CD4-positive, CD25-positive, alpha-beta regulatory T cell (primary cell): Measurements from ENCODE around the gene NAPB. TPM values are rescaled to one million over a fixed set of nuclear protein-coding genes. Genes with fewer than 3 reads are reported as not detected.
"Not testable (repeated sequence)": the region's sequence is repeated elsewhere in the genome, so short reads cannot be mapped to it uniquely, and the experiment has no call there.

Source experiments
- ATAC-seq, 2 donors: fragments of 150-1000 bp; cut with Tn5 transposase; one replicate each; pipeline ENCODE4 v1.10.0; 2021; ENCODE audit warnings: low read depth in 2 of 2, moderate number of reproducible peaks in 2 of 2, moderate library complexity in 1 of 2
- DNase-seq, 3 donors: peaks; one replicate each; pipeline versions ENCODE4 v3.0.0 to v3.0.0-alpha.2; 2012 to 2022; ENCODE audit warnings: mixed read lengths in 1 of 3
- H3K27ac ChIP-seq: one replicate; pipeline ENCODE4 v1.7.0; 2013; ENCODE audit warnings: mild to moderate bottlenecking, low read length; ENCODE audit not compliant: insufficient read depth, poor library complexity, severe bottlenecking
- H3K27me3 ChIP-seq: one replicate; pipeline ENCODE4 v1.7.0; 2013; ENCODE audit warnings: low read length; ENCODE audit not compliant: control insufficient read depth, insufficient read depth
- H3K36me3 ChIP-seq: one replicate; pipeline ENCODE4 v1.7.0; 2013; ENCODE audit warnings: mild to moderate bottlenecking, low read length, moderate library complexity; ENCODE audit not compliant: control insufficient read depth, insufficient read depth
- H3K4me1 ChIP-seq: 2 replicates; pipeline ENCODE4 v1.7.0; 2013; ENCODE audit warnings: mild to moderate bottlenecking, low read length; ENCODE audit not compliant: insufficient read depth, control insufficient read depth, poor library complexity, severe bottlenecking
- H3K4me3 ChIP-seq: one replicate; pipeline ENCODE4 v1.7.0; 2013; ENCODE audit warnings: low read depth, mild to moderate bottlenecking, low read length, moderate library complexity
- H3K9me3 ChIP-seq, 2 experiments: 1 replicate in 1 of 2; 2 replicates in 1 of 2; pipeline ENCODE4 v1.7.0; 2013; ENCODE audit warnings: low read length in 2 of 2, mild to moderate bottlenecking in 1 of 2, moderate library complexity in 1 of 2; ENCODE audit not compliant: control insufficient read depth in 2 of 2
- H3K27ac Mint-ChIP-seq, 3 donors: one replicate each; pipeline ENCODE4 v1.8.0; 2020 to 2022; ENCODE audit warnings: mild to moderate bottlenecking in 3 of 3, mixed read lengths in 3 of 3, moderate library complexity in 2 of 3
- H3K27me3 Mint-ChIP-seq: one replicate; pipeline ENCODE4 v1.8.0; 2022; ENCODE audit warnings: mild to moderate bottlenecking, mixed read lengths
- H3K36me3 Mint-ChIP-seq: one replicate; pipeline ENCODE4 v1.8.0; 2020; ENCODE audit warnings: mixed read lengths
- H3K4me1 Mint-ChIP-seq, 4 donors: one replicate each; pipeline ENCODE4 v1.8.0; 2020 to 2022; ENCODE audit warnings: mixed read lengths in 4 of 4, mild to moderate bottlenecking in 1 of 4
- H3K4me3 Mint-ChIP-seq, 4 donors: one replicate each; pipeline ENCODE4 v1.8.0; 2020 to 2022; ENCODE audit warnings: mild to moderate bottlenecking in 4 of 4, mixed read lengths in 4 of 4, moderate library complexity in 3 of 4
- H3K9me3 Mint-ChIP-seq, 7 donors: one replicate each; pipeline ENCODE4 v1.8.0; 2020 to 2022; ENCODE audit warnings: mixed read lengths in 7 of 7, mild to moderate bottlenecking in 3 of 7, moderate library complexity in 2 of 7
- polyA plus RNA-seq, 4 donors: library from polyadenylated mRNA; unstranded; fragments of 300-500 nt; fragmentation: Illumina TruSeq; gene quantifications; one replicate each; pipeline ENCODE4 v1.2.3, GENCODE V29; 2021
- total RNA-seq: library from RNA; stranded (reverse); gene quantifications from one replicate; pipeline ENCODE4 v1.2.3, GENCODE V29; 2022

The NAPB gene
- total and polyA plus RNA-seq, 5 donors from 2014 or later = 3.6 to 10.6 (median 4.5) TPM

DNA sequence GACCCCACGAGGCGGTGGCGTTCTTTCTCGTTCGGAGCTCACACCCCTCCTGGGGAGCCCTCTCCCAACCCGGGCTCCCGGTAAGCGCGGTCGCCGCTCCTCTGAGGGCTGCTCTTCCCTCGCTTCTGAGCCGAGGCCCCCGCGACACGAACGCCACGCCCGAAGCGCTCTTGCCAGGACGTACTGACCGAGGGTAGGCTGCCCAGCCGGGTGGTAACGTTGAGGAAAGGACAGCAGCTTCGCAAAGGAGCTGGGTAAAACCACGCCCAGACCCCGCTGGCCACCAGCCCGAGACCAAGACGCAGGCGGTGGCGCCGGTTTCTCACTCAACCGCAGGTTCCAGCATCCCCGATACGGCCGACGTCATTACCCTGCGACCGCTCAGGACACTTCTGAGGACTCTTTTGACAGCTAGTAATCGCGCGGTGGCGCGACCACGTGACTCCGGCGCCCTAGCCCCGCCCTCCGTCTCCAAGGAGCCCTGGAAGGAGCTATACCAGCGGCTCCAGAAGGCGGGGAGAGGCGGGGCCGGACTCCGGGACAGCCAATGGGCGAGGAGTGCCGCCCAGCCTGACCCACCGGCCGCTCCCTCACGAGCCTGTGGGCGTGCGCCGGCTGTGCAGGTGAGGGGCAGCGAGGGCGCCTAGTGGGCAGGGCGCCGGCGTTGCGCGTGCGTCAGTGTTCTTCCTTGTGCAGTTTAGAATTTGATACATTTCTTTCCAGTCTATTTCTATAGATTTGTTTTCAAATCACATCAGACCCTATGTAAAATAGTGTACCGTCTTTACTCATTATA lies 63.3 kb downstream of the NAPB start:
- DNase-seq (peak; percentile 99 to 100 (median 99)), ATAC-seq (peak; percentile 77)
- Histone ChIP-seq H3K4me1 (peaks cover 28% of the 10 kb centered on the region), H3K27ac (peak overlapping the region; percentile 94), H3K9me3 (no peaks in the 10 kb centered on the region), H3K36me3 (peaks cover 17% of the 10 kb centered on the region), H3K4me3 (peak overlapping the region; percentile 86), H3K27me3 (no peaks in the 10 kb centered on the region)
- no peaks in the 10 kb centered on the region for H3K9me3 Mint-ChIP-seq
- H3K4me3 Mint-ChIP-seq = peak overlapping the region; percentile 93 to 99 (median 96)
- H3K27me3 Mint-ChIP-seq = peaks cover 7% of the 10 kb centered on the region
- H3K36me3 Mint-ChIP-seq = peaks cover under 1% of the 10 kb centered on the region
- H3K27ac Mint-ChIP-seq = peak overlapping the region; percentile 93 to 99 (median 99)
- peaks cover 9 to 36% (median 23%) of the 10 kb centered on the region in 4 donors for H3K4me1 Mint-ChIP-seq

DNA sequence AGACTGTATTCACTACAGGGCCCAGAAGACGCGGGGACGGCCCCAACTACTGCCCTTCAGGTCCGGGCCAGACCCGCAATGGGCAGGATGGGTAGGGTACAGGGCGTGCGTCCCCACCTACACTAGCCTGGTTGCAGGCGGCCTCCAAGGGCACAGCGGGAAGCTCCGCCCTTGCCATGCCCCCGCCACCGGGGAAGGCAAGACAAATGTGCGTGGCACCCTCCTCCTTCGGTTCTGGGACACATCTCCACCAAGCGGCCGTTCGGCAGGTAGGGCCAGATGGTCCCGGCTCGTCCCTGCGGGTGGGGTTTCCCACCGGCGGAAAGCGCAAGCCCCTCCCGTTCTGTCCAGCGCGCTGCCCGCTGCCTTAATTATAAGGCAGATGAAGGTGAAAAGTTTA lies 65.1 kb downstream of the NAPB start:
- Histone ChIP-seq H3K9me3 (no peaks in the 10 kb centered on the region), H3K27me3 (no peaks in the 10 kb centered on the region), H3K4me1 (peaks cover 34% of the 10 kb centered on the region), H3K4me3 (no peak overlapping the region), H3K27ac (no peak overlapping the region), H3K36me3 (peaks cover 17% of the 10 kb centered on the region)
- Mint-ChIP-seq H3K9me3 (no peaks in the 10 kb centered on the region), H3K4me1 (peaks cover 14 to 42% (median 27%) of the 10 kb centered on the region in 4 donors), H3K27ac (no peak overlapping the region), H3K36me3 (no peaks in the 10 kb centered on the region), H3K4me3 (peak overlapping the region in 2 of 4 donors; percentile 54 to 98), H3K27me3 (no peaks in the 10 kb centered on the region)
- ATAC-seq = no peak
- DNase-seq = no peak

DNA sequence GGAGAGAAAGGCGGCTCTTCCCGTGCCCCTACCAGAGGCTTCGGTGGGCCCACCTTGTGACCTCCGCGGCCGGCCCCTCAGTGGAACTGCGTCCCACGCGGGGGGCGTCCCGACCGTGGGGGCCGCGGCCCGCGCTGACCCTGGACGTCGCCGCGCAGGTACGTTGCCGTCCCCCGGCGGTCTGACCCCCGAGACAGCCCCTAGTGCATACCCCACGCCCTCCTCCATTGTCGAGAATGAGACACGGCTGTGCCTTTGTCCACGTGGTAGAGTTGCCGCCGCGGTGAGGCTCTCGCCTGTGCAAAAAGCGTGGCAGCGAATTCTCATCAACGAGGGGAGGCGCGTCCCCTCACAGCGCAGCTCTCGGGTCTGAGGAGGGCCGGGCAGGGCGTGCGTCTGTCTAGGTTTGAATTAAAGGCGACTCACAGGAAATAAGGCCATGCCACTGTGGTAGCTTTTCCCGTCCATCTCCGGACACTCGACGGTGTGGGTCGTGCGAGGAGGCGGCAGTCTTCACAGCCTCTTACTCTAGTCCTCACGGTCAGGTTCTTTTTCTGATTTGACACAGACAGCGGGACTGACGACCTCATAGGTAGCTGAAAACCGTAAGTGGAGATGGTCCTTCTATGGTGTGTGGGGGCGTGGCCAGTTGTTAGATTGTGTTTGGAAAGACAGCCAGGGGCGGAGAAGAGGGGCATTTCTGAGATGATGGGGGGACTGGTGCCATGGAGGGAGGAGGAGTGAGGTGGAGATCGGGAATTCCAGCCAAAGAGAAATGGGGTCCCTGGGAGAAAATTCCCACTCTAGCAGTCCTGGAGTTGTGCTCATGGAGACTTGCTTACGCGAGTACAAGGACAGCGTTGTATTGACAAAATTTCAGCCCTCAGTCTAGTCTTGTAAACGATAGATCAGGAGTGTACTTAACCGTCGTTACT lies 70.1 kb downstream of the NAPB start:
- Mint-ChIP-seq H3K9me3 (no peaks in the 10 kb centered on the region), H3K27ac (peak overlapping the region; percentile 89 to 100 (median 99)), H3K36me3 (no peaks in the 10 kb centered on the region), H3K4me1 (peaks cover 0 to 40% (median 25%) of the 10 kb centered on the region in 4 donors), H3K27me3 (peaks cover 8% of the 10 kb centered on the region), H3K4me3 (peak overlapping the region; percentile 96 to 100 (median 99))
- H3K4me1 ChIP-seq = peaks cover 32% of the 10 kb centered on the region
- peaks cover 17% of the 10 kb centered on the region for H3K36me3 ChIP-seq
- no peaks in the 10 kb centered on the region for H3K27me3 ChIP-seq
- H3K4me3 ChIP-seq = peak overlapping the region; percentile 81
- ATAC-seq = peak; percentile 25
- no peaks in the 10 kb centered on the region for H3K9me3 ChIP-seq
- peak; percentile 58 to 71 (median 62) for DNase-seq
- peak overlapping the region; percentile 99 for H3K27ac ChIP-seq

DNA sequence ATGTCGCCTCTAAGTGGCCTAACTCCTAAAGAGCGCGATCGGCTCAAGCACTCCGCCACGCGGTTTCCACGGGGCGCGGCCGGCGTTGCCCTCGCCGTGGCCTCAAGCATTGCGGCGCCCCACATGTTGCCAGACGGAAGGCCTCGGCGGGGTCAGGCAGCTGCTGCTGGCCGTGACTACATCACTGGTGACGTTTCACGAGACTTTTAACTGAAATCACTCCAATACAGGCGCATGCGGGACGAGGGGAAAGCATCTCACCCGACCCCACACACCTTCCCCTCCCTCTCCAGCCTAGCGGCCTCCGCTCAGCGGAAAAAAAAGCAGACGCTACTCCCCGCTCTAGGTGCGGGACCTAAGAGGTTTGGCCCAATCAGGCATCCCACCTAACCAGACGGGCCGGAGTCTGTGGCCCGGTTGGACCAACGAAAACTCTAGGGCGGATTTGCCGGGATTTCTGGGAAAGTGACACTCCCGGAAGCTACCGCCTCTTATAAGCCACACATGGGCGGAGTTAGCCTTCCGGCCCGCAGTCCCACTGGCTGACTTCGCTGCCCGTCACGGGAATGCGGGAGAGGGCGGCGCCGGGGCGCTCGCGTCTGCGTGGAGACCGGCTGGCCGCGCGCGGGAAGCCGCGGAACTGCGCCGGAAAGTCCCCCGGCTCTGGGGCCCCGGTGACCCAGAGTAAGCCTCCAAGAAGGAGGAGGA lies 70.9 kb downstream of the NAPB start, which contains the start of gene NXT1:
Gene NXT1 (plus strand): TSS at position 596 of the 708 bp plus-strand sequence. CDS start 3,251 bp downstream, outside the sequence.
- Histone ChIP-seq H3K36me3 (peaks cover 16% of the 10 kb centered on the region), H3K27ac (peak within 1 kb of the TSS; percentile 99), H3K27me3 (no peaks in the 10 kb centered on the region), H3K9me3 (no peaks in the 10 kb centered on the region), H3K4me1 (peaks cover 32% of the 10 kb centered on the region), H3K4me3 (peak within 1 kb of the TSS; percentile 88)
- Mint-ChIP-seq H3K4me3 (peak within 1 kb of the TSS; percentile 96 to 100 (median 99)), H3K27ac (peak within 1 kb of the TSS; percentile 99 to 100 (median 100)), H3K36me3 (no peaks in the 10 kb centered on the region), H3K27me3 (peaks cover 8% of the 10 kb centered on the region), H3K4me1 (peaks cover 0 to 40% (median 22%) of the 10 kb centered on the region in 4 donors), H3K9me3 (no peaks in the 10 kb centered on the region)
- peak; percentile 88 for ATAC-seq
- peak; percentile 92 to 97 (median 95) for DNase-seq

- peaks cover 32% of the 10 kb centered on the region for H3K4me1 ChIP-seq
- peak overlapping the region; percentile 96 to 100 (median 99) for H3K4me3 Mint-ChIP-seq
- DNase-seq = peak in 2 of 3 donors; percentile 70 to 79
- H3K9me3 ChIP-seq = no peaks in the 10 kb centered on the region
- peak; percentile 44 to 52 for ATAC-seq
- peak overlapping the region; percentile 99 to 100 (median 100) for H3K27ac Mint-ChIP-seq
- H3K4me3 ChIP-seq = peak overlapping the region; percentile 88
- no peaks in the 10 kb centered on the region for H3K9me3 Mint-ChIP-seq
- H3K36me3 ChIP-seq = peaks cover 8% of the 10 kb centered on the region
- H3K4me1 Mint-ChIP-seq = peaks cover 0 to 40% (median 21%) of the 10 kb centered on the region in 4 donors
- H3K27me3 Mint-ChIP-seq = peaks cover 8% of the 10 kb centered on the region
- peak overlapping the region; percentile 99 for H3K27ac ChIP-seq
- H3K36me3 Mint-ChIP-seq = no peaks in the 10 kb centered on the region
- H3K27me3 ChIP-seq = no peaks in the 10 kb centered on the region
These were observed 71.7 kb downstream of the NAPB start for GRCh38 chr20:23349338-23350195.

DNA sequence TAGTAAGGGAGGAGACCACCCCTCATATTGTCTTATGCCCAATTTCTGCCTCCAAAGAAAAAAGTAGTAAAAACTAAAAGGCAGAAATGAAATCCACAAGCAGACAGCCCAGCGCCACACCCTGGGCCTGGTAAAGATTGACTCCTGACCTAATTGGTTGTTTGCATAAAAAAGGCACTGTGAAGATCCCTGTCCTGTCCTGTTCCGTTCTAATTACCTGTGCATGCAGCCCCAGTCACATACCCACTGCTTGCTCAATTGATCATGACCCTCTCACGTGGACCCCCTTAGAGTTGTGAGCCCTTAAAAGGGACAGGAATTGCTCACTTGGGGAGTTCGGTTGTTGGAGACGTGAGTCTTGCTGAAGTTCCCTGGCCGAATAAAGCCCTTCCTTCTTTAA lies 72.8 kb downstream of the NAPB start:
- H3K4me1 ChIP-seq = peaks cover 32% of the 10 kb centered on the region
- not testable (repeated sequence) for DNase-seq, H3K4me3 ChIP-seq, H3K9me3 Mint-ChIP-seq, H3K27me3 ChIP-seq, H3K9me3 ChIP-seq, H3K36me3 ChIP-seq, H3K27me3 Mint-ChIP-seq, H3K36me3 Mint-ChIP-seq, ATAC-seq
- Mint-ChIP-seq H3K4me1 (peaks cover 0 to 38% (median 21%) of the 10 kb centered on the region in 4 donors), H3K27ac (peak overlapping the region in 2 of 3 donors; percentile 68 to 80), H3K4me3 (peak overlapping the region in 3 of 4 donors; percentile 9 to 75 (median 19))
- H3K27ac ChIP-seq = peak overlapping the region; percentile 99
